A549 (cell line): Measurements from ENCODE around the gene ESR1.

Source experiments
- EHMT2 ChIP-seq: fragments of 200-600 bp; sonication (generic); IDR thresholded peaks from 2 replicates; pipeline ENCODE4 v1.6.1; 2016; ENCODE audit warnings: antibody characterized with exemption, low read depth, mild to moderate bottlenecking, moderate library complexity
- EP300 ChIP-seq, 2 experiments: fragments of >200 bp; sonication (Bioruptor Twin); formaldehyde crosslinking; IDR thresholded peaks; 2 replicates in 1 of 2; 3 replicates in 1 of 2; pipeline ENCODE4 v1.6.1; 2016 to 2017
- POLR2A ChIP-seq: IDR thresholded peaks from 2 replicates; pipeline ENCODE4 v1.6.1; 2012; ENCODE audit warnings: mild to moderate bottlenecking, low read length
- TF ChIP-seq, protein P1 (sequence below): fragments of >200 bp; sonication (Bioruptor Twin); formaldehyde crosslinking; IDR thresholded peaks from 3 replicates; pipeline ENCODE4 v1.5.1; 2016

GRCh38 chr6:152117156-152118133, 310.0 kb downstream of the ESR1 start:
- TF ChIP-seq, protein P1, sequence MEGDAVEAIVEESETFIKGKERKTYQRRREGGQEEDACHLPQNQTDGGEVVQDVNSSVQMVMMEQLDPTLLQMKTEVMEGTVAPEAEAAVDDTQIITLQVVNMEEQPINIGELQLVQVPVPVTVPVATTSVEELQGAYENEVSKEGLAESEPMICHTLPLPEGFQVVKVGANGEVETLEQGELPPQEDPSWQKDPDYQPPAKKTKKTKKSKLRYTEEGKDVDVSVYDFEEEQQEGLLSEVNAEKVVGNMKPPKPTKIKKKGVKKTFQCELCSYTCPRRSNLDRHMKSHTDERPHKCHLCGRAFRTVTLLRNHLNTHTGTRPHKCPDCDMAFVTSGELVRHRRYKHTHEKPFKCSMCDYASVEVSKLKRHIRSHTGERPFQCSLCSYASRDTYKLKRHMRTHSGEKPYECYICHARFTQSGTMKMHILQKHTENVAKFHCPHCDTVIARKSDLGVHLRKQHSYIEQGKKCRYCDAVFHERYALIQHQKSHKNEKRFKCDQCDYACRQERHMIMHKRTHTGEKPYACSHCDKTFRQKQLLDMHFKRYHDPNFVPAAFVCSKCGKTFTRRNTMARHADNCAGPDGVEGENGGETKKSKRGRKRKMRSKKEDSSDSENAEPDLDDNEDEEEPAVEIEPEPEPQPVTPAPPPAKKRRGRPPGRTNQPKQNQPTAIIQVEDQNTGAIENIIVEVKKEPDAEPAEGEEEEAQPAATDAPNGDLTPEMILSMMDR = no peak
- TF ChIP-seq POLR2A (no peak), EP300 (IDR thresholded peaks at IDR 0.05) (no peak), EHMT2 (no peak)
